Measurements from ENCODE around the gene NOTCH3. TPM values are rescaled to one million over a fixed set of nuclear protein-coding genes. Genes with fewer than 3 reads are reported as not detected.

The NOTCH3 gene
- total RNA-seq, 2 donors from 2014 or later: 289 to 448 TPM

DNA sequence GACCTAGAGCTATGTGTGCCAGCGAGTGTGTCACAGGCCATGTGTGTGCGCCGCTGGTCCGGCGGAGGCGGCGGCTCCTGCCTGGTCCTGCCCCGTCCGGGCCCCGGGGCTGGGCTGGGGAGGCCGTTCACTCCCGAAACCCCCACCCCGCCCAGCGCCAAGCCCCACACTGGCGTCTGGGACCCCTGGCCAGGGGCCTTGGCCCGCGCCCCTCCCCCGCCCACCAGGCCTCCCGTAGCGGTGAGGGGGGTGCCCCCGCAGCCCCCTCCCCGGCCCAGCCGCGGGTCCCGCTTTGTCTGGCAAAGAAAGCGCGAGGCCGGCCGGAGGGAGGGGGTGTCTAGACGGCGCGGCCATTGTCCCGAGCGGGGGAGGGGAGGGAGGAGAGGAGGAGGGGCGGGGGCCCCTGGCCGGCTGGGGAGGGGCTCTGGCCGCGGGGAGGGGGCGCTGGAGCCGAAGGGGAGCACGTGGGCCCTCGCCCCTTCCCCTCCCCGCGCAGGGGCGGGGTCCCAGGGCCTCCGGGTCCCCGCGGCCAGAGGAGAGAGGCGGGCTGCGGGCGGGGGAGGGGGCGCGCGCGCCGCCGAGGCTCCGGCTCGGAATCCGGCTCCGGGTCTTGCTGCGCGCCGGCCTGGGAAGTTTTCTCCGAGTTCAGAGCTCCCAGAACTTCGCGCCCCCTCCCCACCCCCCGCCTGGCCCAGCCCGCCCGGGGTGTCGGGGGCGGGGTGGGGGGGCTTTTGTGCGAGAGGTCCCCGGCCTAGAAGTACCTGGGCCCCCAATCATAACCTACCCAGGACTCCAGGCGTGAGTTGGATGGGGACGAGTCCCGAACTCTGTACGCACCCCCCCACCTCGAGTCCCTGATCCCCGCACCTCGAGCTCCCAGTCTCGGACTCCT is 888 bp downstream of the NOTCH3 start:
- DNase-seq (ENCODE audit: low spot score) (no peak), ATAC-seq (ENCODE audit: insufficient number of reproducible peaks, low FRiP score, low read depth) (no peak)
- Histone ChIP-seq H3K36me3 (peaks cover 6% of the 10 kb centered on the region), H3K27ac (peak overlapping the region; percentile 90 to 94), H3K9me3 (no peaks in the 10 kb centered on the region), H3K4me1 (ENCODE audit: control insufficient read depth in 1 of 2, low read depth in 2 of 2) (peaks cover 16 to 42% of the 10 kb centered on the region in 2 donors), H3K27me3 (replicated peaks; ENCODE audit: insufficient read depth) (no peaks in the 10 kb centered on the region), H3K4me3 (peak overlapping the region; percentile 90)
- TF ChIP-seq, protein P1, sequence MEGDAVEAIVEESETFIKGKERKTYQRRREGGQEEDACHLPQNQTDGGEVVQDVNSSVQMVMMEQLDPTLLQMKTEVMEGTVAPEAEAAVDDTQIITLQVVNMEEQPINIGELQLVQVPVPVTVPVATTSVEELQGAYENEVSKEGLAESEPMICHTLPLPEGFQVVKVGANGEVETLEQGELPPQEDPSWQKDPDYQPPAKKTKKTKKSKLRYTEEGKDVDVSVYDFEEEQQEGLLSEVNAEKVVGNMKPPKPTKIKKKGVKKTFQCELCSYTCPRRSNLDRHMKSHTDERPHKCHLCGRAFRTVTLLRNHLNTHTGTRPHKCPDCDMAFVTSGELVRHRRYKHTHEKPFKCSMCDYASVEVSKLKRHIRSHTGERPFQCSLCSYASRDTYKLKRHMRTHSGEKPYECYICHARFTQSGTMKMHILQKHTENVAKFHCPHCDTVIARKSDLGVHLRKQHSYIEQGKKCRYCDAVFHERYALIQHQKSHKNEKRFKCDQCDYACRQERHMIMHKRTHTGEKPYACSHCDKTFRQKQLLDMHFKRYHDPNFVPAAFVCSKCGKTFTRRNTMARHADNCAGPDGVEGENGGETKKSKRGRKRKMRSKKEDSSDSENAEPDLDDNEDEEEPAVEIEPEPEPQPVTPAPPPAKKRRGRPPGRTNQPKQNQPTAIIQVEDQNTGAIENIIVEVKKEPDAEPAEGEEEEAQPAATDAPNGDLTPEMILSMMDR (IDR thresholded peaks at IDR 0.05): no peak

DNA sequence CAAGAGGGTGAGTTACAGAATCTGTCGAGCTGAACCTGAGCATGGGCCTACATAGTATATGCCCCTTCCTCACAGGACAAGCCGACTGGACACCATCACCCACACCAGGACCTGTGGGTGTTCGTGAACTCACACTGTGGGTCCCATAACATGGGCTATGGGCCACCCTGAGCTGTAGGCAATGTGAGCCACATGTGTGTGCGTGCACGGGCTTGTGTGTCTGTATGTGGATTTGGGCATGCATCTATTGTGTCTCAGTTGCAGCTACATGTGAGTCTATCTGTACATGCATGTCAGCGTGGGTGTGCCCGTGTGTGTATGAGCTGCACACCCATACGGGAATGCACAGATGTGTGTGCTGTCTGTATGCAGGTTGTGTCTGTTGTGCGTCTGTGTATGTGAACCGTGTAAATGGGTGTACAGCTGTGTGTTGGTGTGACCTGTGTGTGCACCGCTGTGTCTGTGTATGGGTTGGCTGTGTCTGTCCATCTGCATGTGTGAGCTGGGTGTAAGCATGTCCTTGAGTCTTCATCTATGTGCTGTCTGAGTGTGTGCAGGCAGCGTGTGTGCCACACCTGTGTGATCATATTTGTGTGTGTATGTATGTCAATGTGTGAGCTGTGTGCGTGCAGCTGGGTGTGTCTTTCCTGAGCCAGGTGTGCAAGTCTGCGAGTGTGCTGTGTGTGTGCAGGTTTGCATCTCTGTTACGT is 1.7 kb downstream of the NOTCH3 start:
- Histone ChIP-seq H3K27me3 (replicated peaks; ENCODE audit: insufficient read depth) (no peaks in the 10 kb centered on the region), H3K4me3 (peak overlapping the region; percentile 90), H3K4me1 (ENCODE audit: control insufficient read depth in 1 of 2, low read depth in 2 of 2) (peaks cover 18 to 50% of the 10 kb centered on the region in 2 donors), H3K36me3 (peaks cover 7% of the 10 kb centered on the region), H3K27ac (peak overlapping the region; percentile 90 to 94), H3K9me3 (no peaks in the 10 kb centered on the region)
- TF ChIP-seq, protein P1 (IDR thresholded peaks at IDR 0.05): no peak
- no peak for ATAC-seq (ENCODE audit: insufficient number of reproducible peaks, low FRiP score, low read depth)
- DNase-seq (ENCODE audit: low spot score): no peak

DNA sequence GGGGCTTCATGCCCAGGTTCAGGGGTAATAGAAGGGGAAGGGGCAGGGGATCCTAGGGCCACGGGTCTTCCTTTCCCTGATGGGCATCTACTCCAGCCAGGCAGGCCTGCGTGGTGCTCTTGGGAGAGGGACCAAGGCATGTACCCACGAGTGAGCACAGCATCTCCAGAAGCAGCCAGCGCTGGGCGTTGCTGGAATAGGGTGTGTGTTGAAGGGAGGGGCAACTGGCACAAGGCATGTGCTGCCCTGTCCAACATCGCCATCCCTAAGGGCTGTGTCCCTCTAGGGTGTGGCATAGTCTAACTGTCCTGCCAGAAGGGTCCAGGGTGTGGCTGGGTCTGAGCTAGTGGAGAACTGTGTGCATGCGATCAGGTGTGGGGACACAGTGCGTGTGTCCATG is 2.9 kb downstream of the NOTCH3 start:
- H3K27ac ChIP-seq: peak overlapping the region; percentile 39 to 90
- peak overlapping the region; percentile 35 for H3K4me3 ChIP-seq
- H3K9me3 ChIP-seq: no peaks in the 10 kb centered on the region
- no peaks in the 10 kb centered on the region for H3K27me3 ChIP-seq (replicated peaks; ENCODE audit: insufficient read depth)
- peaks cover 16% of the 10 kb centered on the region for H3K36me3 ChIP-seq
- ATAC-seq (ENCODE audit: insufficient number of reproducible peaks, low FRiP score, low read depth) (no peak), DNase-seq (ENCODE audit: low spot score) (no peak)
- H3K4me1 ChIP-seq (ENCODE audit: control insufficient read depth in 1 of 2, low read depth in 2 of 2): peaks cover 18 to 52% of the 10 kb centered on the region in 2 donors
- TF ChIP-seq, protein P1 (IDR thresholded peaks at IDR 0.05): no peak

DNA sequence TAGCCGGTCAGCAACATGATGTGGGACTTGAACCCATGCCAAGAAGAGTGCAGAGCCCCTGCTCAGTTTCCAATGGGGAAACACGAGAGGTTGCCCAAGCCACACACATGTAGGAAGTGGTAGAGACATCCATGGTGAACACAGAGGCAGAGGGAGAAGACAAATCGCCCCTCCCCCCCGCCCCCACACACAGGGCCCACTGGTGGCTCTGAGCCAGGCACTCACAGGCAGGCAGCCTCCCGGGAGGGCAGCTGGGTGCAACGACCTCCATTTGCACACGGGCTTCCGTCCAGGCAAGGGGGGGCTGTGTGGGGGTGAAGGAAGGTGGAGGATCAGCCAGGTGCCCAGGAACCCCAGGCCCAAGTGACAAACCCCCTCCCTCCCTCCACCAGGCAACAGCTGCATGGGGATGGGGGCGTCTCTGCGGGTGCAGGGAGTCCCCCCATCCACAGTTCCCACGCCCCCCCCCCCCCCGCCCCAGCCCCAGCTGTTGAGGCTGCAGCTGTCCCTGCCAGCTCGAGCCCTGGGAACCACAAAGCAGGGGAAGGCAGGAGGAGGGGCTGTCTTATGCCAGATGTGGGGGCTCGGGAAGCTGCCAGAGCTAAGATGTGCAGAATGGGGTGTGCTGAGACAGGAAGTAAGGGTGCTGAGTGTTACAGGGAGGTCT is 3.4 kb downstream of the NOTCH3 start:
- ATAC-seq (ENCODE audit: insufficient number of reproducible peaks, low FRiP score, low read depth) (no peak), DNase-seq (ENCODE audit: low spot score) (no peak)
- Histone ChIP-seq H3K4me3 (peak overlapping the region; percentile 35), H3K36me3 (peaks cover 20% of the 10 kb centered on the region), H3K9me3 (no peaks in the 10 kb centered on the region), H3K4me1 (ENCODE audit: control insufficient read depth in 1 of 2, low read depth in 2 of 2) (peaks cover 18 to 49% of the 10 kb centered on the region in 2 donors), H3K27me3 (replicated peaks; ENCODE audit: insufficient read depth) (no peaks in the 10 kb centered on the region), H3K27ac (peak overlapping the region; percentile 84 to 91)
- TF ChIP-seq, protein P1 (IDR thresholded peaks at IDR 0.05): no peak
